HG03159 (cell line): Measurements from ENCODE around the gene CCNJ.
A peak's percentile ranks its signal among the peaks of the same experiment; 100 is the strongest.

ENCODE experiments used
- ATAC-seq: cut with Tn5 transposase; IDR thresholded peaks from one replicate; pipeline ENCODE4 v1.9.1; 2021; ENCODE audit warnings: mild to moderate bottlenecking, moderate library complexity; ENCODE audit not compliant: unreplicated experiment

CCNJ gene

DNA sequence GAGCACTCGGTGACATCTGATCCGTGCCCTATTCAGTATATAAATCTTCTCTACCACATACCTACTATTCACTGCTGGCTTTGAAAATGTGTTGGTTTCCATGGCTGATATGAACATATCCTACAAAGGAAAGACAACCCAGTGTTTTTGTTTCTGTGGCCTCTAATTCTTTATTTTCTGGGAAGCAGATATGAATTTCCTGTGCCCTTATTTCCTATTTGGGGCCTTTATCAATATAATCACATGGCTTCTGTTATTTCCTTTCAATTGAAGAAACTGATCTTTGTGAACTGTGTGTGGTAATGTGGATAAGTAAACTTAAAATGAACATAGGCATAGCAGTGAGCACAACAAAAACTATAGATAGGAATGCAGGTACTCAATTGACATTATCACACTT is 10.6 kb downstream of the CCNJ start:
- no peak for ATAC-seq

DNA sequence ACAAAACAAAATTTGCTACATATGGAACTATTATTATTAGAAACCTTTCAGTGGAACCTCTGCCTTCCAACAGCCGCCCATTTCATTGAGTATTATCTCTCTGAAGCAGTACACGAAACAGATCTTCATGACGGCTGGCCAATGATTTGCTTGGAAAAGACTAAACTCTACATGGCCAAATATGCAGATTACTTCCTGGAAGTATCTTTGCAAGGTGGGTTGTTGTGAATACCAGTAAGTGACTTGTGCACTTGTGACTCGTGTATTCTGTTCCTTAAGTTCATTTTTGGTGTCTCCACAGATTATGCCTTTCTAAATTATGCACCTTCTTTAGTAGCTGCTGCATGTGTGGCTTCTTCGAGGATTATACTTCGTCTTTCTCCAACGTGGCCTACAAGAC is 13.4 kb downstream of the CCNJ start:
- no peak for ATAC-seq

DNA sequence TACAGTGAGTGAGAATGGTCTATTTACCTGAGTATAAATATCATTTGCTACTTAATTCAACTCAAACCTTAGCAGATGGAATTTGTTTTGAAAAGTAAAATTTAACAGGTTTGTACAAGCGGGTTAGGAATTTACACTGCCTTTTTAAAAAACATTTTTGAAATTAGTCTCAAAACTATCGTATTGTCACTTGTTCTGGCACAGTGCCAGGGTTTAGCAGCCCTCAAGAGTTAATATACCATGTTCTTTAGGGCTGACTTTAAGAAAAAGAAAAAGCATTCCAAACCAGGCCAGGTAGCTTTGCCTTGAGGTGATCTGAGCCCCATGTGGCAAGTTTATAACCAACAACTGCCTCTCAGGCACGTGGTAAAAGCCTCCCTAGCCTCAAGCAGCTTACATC is 17.8 kb downstream of the CCNJ start:
- ATAC-seq: no peak

DNA sequence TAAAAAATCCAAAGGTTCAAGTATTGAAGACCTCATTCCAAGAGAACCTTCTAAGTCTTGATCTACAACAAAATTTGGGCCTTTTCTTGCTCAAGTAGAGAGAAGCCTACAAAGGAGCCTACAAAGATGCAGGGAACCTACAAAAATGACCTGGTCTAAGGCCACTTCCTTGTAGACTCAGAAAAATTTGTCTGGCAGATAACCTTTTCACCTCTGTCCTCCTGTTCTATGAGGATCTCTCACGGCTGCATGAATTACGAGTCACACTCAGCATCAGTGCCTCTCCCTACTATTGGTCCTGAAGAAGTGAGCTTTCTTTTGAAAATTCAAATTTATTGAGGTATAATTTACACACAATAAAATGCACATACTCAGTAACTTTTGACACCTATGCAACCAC is 29.3 kb downstream of the CCNJ start:
- ATAC-seq: no peak

DNA sequence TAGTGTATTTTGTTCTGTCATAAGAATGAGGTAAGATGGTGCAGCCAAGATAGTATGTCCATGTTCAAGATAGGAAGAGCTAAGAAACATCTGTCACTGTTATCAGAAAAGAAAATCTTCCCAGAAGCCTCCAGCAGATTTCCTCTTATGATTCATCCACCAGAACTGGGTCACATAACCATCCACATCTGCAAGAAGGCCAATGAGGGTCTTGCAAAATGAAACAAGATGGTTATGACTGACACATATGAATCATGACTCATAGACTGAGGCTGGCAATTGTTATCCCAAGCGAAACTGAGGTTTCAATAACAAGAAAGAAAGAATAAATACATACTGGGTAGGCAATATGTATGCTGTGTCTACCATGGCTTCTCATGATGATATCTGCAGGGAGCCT is 30.3 kb downstream of the CCNJ start:
- no peak for ATAC-seq

DNA sequence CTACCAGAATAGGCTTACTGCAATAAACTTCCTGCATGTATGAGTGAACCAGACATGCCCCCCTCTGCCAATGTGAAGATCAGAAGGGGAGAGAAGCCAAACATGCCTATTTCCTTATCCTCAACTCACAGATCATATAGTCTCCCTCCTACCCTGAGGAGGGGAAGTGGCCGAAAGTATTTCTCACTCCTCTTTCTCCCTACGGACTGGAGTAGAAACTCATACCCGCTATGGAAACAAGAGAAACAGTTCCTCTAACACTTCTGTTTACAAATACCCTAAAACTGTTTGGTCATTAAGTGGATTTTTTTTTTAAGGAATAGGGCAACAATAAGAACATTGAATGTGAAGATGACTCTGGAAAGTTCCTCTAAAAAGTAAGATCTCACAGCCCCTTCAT is 31.4 kb downstream of the CCNJ start:
- no peak for ATAC-seq

DNA sequence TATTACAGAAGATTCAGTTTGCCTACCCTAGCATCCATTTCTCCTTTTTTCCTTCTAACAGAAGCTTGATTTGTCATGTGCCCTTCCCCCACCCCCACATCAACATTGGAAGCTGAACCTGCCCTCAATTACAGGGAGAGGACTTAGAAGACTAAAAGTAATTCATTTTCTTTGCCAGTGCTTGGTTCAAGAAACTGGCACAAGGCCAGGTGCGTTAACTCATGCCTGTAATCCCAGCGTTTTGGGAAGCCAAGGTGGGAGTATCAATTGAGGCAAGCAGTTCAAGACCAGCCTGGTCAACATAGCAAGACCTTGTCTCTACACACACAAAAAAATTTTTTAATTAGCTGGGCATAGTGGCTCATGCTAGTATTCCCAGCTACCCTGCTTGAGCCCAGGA is 32.6 kb downstream of the CCNJ start:
- ATAC-seq: no peak

DNA sequence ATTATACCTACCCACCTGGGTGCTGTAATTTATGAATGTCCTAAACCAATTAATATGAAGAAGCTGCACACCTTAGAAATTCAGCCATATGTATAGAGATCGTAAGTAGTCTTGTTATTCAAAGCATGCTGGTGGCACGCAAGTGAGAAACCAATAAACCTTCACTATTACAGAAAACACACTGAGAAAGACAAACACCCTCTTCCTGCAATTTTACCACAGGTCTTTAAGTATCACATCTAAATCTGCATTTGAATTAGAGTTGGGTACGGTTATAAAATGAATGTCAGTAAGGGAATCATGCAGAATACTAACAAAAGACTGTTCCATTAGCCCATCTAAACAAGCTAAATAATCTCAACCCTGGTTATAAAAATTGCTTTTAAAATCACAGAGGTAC is 33.8 kb downstream of the CCNJ start:
- ATAC-seq: no peak

DNA sequence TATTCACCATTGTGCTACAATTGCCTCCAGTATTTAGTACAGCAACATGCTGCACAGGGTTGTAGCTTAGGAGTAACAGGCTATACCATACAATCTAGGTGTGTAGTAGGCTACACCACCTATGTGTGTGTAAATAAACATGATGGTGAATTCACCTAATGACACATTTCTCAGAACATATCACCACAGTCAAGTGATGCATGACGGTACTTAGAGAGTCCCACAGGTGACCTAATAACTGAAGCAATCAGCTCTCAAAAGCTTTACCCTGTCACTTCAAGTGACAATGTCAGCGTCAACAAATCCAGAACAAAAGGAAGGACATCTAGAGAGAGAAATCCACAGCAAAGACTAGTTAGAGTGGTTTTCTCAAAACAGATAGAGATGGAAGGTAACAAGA is 38.8 kb downstream of the CCNJ start:
- ATAC-seq: no peak

DNA sequence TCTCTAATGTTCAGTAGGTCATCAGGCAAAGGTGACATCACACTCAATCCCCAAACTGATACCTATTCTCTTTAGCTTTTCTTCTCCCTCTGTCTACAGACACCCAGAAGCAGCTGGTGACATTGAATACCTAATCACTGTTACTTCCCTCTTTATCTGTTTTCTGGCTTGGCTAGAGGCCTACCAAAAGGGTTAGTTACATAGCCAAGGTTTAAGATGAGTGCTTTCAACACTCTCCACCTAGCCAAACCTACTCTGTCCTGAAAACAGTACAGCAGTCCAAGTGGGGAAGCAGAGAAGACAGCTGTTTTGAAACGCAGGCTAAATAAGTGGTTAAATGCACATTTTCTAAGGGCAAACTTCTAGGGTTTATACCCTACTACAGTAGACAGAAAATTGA is 39.4 kb downstream of the CCNJ start:
- no peak for ATAC-seq

DNA sequence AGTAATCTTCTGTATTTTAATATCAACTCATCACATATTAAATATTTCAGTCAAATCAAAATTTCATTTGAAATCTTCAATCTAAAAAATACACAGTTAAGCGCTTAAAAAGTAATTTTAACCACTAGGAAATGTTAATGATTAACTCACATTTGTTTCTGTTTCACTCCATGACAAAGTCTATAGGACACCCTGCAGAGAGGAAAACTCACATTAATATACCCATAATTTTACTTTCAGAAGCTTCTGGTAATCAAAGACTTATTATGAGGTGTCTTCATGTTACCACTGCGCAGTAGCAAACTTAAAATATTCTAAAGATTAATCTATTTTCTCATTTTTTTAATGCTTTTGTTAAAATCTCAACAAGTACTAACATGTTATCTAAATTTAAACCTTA is 45.7 kb downstream of the CCNJ start:
- no peak for ATAC-seq

DNA sequence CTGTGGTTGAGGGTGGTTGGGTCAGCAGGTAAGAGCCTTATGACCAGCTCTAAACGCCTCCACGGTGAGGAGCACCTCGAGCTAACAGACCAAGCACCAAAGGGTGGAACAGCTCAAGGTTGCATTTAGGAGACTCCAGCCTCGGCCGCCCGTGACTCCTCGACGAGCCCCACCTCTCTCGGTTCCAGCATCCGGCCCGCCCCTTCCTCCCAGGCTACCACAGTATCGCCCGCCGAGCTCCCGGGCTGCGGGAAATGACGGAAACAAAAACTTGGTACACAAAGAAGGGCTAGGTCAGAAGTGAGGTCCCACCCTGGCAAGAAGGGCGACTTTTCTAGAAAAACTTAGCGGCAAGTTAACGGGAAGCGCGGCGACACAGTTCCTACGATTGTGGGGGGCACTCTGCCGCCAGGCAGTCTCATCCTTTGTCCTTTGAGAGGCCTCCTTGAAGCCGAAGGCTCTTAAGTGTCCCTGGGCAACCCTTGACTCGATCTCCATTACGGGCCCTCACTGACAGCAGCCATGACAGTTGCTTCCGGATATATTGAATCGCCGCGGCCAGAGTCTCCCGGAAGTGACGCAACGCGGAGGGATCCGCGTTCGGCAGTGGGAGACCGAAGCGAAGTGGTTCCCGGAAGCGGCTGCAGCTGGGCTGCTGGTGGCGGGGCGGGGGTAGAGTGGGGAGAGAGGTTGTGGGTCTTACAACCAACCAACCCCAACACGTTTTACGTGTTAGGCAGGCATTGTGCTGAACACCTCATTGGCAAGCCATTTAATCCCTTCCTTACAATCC is 46.5 kb downstream of the CCNJ start:
- ATAC-seq: peak; percentile 82

DNA sequence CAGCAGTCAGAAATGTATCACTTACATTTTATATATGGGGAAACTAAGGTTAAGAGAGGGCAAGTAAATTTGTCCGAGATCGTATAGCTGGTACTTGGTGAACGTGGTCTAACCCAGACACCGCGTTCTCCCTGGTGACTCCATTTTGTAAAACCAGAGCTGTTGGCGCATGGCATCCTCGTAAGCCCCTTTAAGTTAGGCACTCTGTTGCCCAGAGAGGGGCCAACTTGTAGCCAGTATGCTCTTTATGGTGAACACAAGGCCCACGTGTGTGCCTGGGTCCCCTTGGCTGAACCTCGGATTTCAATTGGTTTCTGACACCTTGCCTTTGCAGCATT is 47.0 kb downstream of the CCNJ start:
- ATAC-seq: no peak

DNA sequence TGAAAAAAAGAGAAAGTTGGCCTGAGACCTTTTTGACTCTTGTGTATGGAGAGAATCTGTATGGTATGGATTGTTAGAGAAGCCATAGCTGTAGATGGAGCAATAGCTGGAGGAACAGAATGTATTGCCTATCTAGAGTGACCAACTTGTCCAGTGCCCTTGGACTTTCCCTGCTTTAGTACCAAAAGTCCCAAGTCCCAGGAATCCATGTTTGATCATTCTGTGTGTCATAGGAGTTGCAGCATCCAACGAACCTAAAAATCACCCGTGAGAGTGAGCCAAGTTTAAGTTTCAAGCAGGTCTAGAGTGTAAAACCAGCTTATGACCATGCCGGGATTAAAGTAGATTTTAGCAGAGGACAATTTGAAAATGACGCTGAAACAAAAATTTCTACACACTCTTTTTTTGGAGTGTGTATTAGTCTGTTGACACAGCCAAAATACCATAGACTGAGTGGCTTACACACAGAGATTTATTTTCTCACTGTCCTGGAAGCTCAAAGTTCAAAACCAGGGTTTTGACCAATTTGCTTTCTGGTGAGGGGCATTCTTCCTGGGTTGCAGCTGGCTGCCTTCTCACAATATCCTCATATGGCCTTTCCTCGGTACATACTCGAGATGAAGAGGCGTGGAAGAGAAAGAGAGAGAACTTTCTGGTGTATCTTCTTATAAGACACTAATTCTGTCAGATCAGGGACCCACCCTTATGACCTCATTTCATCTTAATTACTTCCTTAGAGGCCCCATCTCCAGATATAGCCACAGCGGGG is 49.8 kb downstream of the CCNJ start:
- ATAC-seq: no peak

DNA sequence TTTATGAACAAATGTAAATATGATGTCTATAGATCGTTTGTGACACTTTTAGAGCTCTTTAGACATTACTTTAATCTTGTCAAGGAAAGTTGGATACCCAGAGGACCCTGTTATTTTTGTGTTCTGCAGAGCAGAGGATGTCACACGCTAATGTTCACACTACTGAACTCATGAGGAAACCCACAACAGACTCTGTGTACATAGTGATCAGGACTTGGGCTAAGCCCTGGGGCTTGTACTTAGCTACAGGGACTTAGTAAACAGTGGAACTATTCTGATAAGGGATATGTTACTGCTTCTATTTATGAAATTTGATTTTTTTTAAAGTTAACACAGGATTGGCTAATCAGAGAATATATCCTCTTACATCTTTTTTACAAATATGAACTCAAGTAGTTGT is 50.6 kb downstream of the CCNJ start:
- no peak for ATAC-seq

DNA sequence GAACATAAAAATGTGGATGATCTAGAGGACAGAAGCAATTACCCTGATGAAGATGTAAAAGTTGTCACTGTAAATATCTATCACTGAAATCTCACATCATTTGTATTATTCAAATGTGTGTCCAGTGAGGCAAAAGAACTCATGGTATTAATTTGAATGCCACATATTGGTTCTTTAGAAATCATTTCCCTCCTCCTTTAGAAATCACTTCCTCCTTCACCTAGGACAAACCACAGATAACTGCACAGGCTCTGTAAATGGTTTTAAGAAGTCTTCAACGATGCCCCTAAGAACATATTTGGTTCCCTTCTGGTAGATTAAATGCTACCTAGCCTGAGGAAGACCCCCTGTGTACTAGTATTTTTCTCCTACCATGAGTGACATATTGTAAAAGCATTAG is 53.6 kb downstream of the CCNJ start:
- no peak for ATAC-seq

DNA sequence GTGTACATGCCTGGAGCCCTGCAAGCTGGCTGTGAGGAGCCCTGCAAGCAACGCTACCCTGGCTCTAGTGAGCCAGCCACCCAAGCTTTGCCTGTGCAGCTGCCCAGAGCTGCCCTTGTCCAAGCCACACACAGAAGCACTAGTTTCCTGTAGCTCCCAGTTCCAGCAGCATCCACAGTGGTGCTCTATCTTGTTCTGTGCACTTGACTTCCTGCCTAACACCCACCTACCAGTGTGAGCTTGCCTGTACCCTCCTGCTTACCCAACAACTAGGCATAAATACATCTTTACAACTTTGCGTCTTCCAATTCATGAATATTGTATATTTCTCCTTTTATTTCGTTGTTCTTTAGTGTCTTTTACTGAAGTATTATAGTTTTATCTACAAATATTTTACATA is 54.5 kb downstream of the CCNJ start:
- ATAC-seq: no peak

DNA sequence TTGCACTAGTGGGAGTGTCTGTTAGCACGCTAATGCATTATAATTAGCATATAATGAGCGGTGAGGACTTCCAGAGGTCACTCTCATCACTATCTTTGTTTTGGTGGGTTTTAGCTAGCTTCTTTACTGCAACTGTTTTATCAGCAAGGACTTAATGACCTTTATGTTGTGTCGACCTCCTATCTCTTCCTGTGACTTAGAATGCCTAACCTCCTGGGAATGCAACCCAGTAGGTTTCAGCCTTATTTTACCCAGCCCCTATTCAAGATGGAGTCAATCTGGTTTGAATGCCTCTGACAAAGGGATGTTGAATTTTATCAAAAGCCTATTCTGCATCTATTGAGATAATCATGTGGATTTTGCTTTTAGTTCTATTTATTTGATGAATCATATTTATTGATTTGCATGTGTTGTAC is 64.2 kb downstream of the CCNJ start:
- no peak for ATAC-seq
